H1 (cell line): Measurements from ENCODE around the gene FCN2. TPM values are rescaled to one million over a fixed set of nuclear protein-coding genes. Genes with fewer than 3 reads are reported as not detected.

Experiments
- CTCF ChIA-PET: fragments of 300-600 bp; sonication (Branson Sonifier 250); formaldehyde crosslinking; loops from one replicate; lab custom pipeline; 2021; ENCODE audit not compliant: partially characterized antibody; lab: Charles Lee
- POLR2A ChIA-PET: fragments of 300-600 bp; sonication (Branson Sonifier 250); formaldehyde crosslinking; loops from one replicate; lab custom pipeline; 2021; ENCODE audit warnings: inconsistent platforms; ENCODE audit not compliant: partially characterized antibody; lab: Charles Lee
- DNase-seq, 2 experiments: peaks; one replicate each; pipeline versions ENCODE4 v3.0.0 to v3.0.0-alpha.2; 2010 to 2022; ENCODE audit warnings: low spot score in 2 of 2, low read depth in 1 of 2, mixed read lengths in 1 of 2
- FAIRE-seq: peaks from 2 replicates; lab custom pipeline; 2011; peaks lifted over from hg19 to GRCh38; lab: Jason Lieb, UNC
- H2AFZ ChIP-seq: 2 replicates; pipeline ENCODE4 v1.8.1; 2012; ENCODE audit warnings: low read length, inconsistent platforms
- H2AK5ac ChIP-seq: 2 replicates; pipeline ENCODE4 v1.6.1; 2013; ENCODE audit warnings: low read depth, low read length
- H2BK120ac ChIP-seq: replicated peaks from 2 replicates; pipeline ENCODE3; 2013; ENCODE audit warnings: low read depth, low read length, inconsistent platforms
- H2BK12ac ChIP-seq: 2 replicates; pipeline ENCODE4 v1.6.1; 2013; ENCODE audit warnings: low read depth, low read length
- H2BK15ac ChIP-seq: 2 replicates; pipeline ENCODE4 v1.6.1; 2013; ENCODE audit warnings: low read length
- H2BK20ac ChIP-seq: 2 replicates; pipeline ENCODE4 v1.6.1; 2013; ENCODE audit warnings: low read length
- H2BK5ac ChIP-seq: 2 replicates; pipeline ENCODE4 v1.6.1; 2013; ENCODE audit warnings: low read depth, low read length
- H3K14ac ChIP-seq: 2 replicates; pipeline ENCODE4 v1.6.1; 2013; ENCODE audit warnings: inconsistent platforms; ENCODE audit not compliant: insufficient read length
- H3K18ac ChIP-seq: 2 replicates; pipeline ENCODE4 v1.6.1; 2013; ENCODE audit warnings: low read length; ENCODE audit errors: extremely low read depth
- H3K23ac ChIP-seq: 2 replicates; pipeline ENCODE4 v1.6.1; 2013; ENCODE audit warnings: inconsistent platforms; ENCODE audit not compliant: insufficient read length
- H3K23me2 ChIP-seq: 2 replicates; pipeline ENCODE4 v1.6.1; 2013; ENCODE audit warnings: low read depth, low read length
- H3K27ac ChIP-seq: 2 replicates; pipeline ENCODE4 v1.6.1; 2011; ENCODE audit warnings: low read depth, low read length, inconsistent platforms
- H3K27me3 ChIP-seq, 4 experiments: replicated peaks in 1 of 4; 1 replicate in 1 of 4; 2 replicates in 3 of 4; pipeline versions ENCODE4 v1.6.1 to v1.8.1; 2011 to 2013; ENCODE audit warnings: low read length in 3 of 4, mild to moderate bottlenecking in 3 of 4, inconsistent platforms in 2 of 4, mixed read lengths in 2 of 4, moderate library complexity in 1 of 4; ENCODE audit not compliant: control insufficient read depth in 3 of 4, insufficient read depth in 3 of 4; ENCODE audit errors: extremely low read depth in 1 of 4
- H3K36me3 ChIP-seq, 4 experiments: 2 replicates each; pipeline versions ENCODE4 v1.6.1 to v1.8.1; 2011 to 2013; ENCODE audit warnings: mild to moderate bottlenecking in 4 of 4, low read length in 3 of 4, moderate library complexity in 2 of 4, control low read depth in 1 of 4, inconsistent platforms in 1 of 4; ENCODE audit not compliant: insufficient read depth in 4 of 4, control insufficient read depth in 2 of 4
- H3K4ac ChIP-seq: replicated peaks from 2 replicates; pipeline ENCODE3; 2013; ENCODE audit warnings: low read length, low read depth, mixed read lengths, inconsistent platforms; ENCODE audit not compliant: insufficient read length
- H3K4me1 ChIP-seq, 4 experiments: replicated peaks in 1 of 4; 1 replicate in 1 of 4; 2 replicates in 3 of 4; pipeline versions ENCODE4 v1.6.1 to v1.8.1; 2011 to 2013; ENCODE audit warnings: low read length in 3 of 4, inconsistent platforms in 2 of 4, mixed read lengths in 1 of 4; ENCODE audit not compliant: insufficient read depth in 4 of 4, control insufficient read depth in 3 of 4
- H3K4me2 ChIP-seq, 2 experiments: 2 replicates each; pipeline versions ENCODE4 v1.6.1 to v1.8.1; 2011 to 2013; ENCODE audit warnings: low read depth in 2 of 2, low read length in 2 of 2, control low read depth in 1 of 2, inconsistent platforms in 1 of 2, mild to moderate bottlenecking in 1 of 2; ENCODE audit not compliant: insufficient read depth in 1 of 2
- H3K4me3 ChIP-seq, 4 experiments: fragments of 200-600, 300-600 bp in 1 of 4; sonication (generic), shearing (Covaris generic), sonication (Bioruptor Twin) in 1 of 4; 2 replicates each; pipeline versions ENCODE4 v1.5.1 to v1.8.1; 2011 to 2016; ENCODE audit warnings: low read length in 4 of 4, low read depth in 3 of 4, control low read depth in 2 of 4, inconsistent platforms in 2 of 4, mild to moderate bottlenecking in 2 of 4, mixed read lengths in 1 of 4, moderate library complexity in 1 of 4; ENCODE audit not compliant: insufficient read depth in 2 of 4; ENCODE audit errors: extremely low read depth in 1 of 4
- H3K56ac ChIP-seq: replicated peaks from 2 replicates; pipeline ENCODE3; 2013; ENCODE audit warnings: low read depth, mild to moderate bottlenecking, mixed read lengths, low read length, inconsistent platforms; ENCODE audit not compliant: insufficient read length
- H3K79me1 ChIP-seq: 2 replicates; pipeline ENCODE4 v1.6.1; 2013; ENCODE audit warnings: low read depth, low read length, control low read depth
- H3K79me2 ChIP-seq, 2 experiments: 2 replicates each; pipeline versions ENCODE4 v1.6.1 to v1.8.1; 2012 to 2013; ENCODE audit warnings: low read length in 2 of 2, mild to moderate bottlenecking in 2 of 2, inconsistent platforms in 1 of 2; ENCODE audit not compliant: insufficient read depth in 2 of 2, control insufficient read depth in 1 of 2
- H3K9ac ChIP-seq, 4 experiments: replicated peaks in 1 of 4; 1 replicate in 1 of 4; 2 replicates in 3 of 4; pipeline versions ENCODE4 v1.6.1 to v1.8.1; 2011 to 2013; ENCODE audit warnings: low read depth in 3 of 4, low read length in 3 of 4, control low read depth in 2 of 4, mild to moderate bottlenecking in 2 of 4, moderate library complexity in 2 of 4, inconsistent platforms in 1 of 4; ENCODE audit errors: extremely low read depth in 1 of 4
- H3K9me3 ChIP-seq, 2 experiments: 2 replicates each; pipeline versions ENCODE4 v1.6.1 to v1.8.1; 2012 to 2013; ENCODE audit warnings: mild to moderate bottlenecking in 2 of 2, moderate library complexity in 2 of 2, control low read depth in 1 of 2, inconsistent platforms in 1 of 2, low read depth in 1 of 2, low read length in 1 of 2, mixed read lengths in 1 of 2; ENCODE audit not compliant: insufficient read depth in 2 of 2
- H4K20me1 ChIP-seq, 2 experiments: replicated peaks in 1 of 2; 2 replicates each; pipeline versions ENCODE3 to v1.8.1; 2011 to 2013; ENCODE audit warnings: inconsistent platforms in 2 of 2, low read length in 2 of 2, mild to moderate bottlenecking in 1 of 2; ENCODE audit not compliant: insufficient read depth in 2 of 2, control insufficient read depth in 1 of 2
- H4K5ac ChIP-seq: 2 replicates; pipeline ENCODE4 v1.6.1; 2013; ENCODE audit warnings: low read length, low read depth, mixed read lengths, inconsistent platforms; ENCODE audit not compliant: insufficient read length
- H4K8ac ChIP-seq: 2 replicates; pipeline ENCODE4 v1.8.0; 2013; ENCODE audit warnings: mild to moderate bottlenecking, moderate library complexity, low read length, inconsistent platforms; ENCODE audit not compliant: insufficient read depth; ENCODE audit errors: extremely low read depth
- H4K91ac ChIP-seq: replicated peaks from 2 replicates; pipeline ENCODE3; 2013; ENCODE audit warnings: low read length, mixed read lengths, inconsistent platforms; ENCODE audit not compliant: insufficient read length
- CEBPB ChIP-seq: IDR thresholded peaks from 2 replicates; pipeline ENCODE4 v1.6.1; 2012; ENCODE audit warnings: low read depth, low read length
- CTBP2 ChIP-seq: IDR thresholded peaks from 2 replicates; pipeline ENCODE4 v1.7.0; 2011; ENCODE audit warnings: borderline replicate concordance, mild to moderate bottlenecking, moderate library complexity, mixed read lengths, low read length; ENCODE audit not compliant: insufficient read depth, insufficient read length
- CTCF ChIP-seq, 3 experiments: IDR thresholded peaks; 1 replicate in 2 of 3; 2 replicates in 1 of 3; pipeline versions ENCODE4 v1.5.1 to v1.6.1; 2011; ENCODE audit warnings: low read length in 3 of 3, mild to moderate bottlenecking in 3 of 3, inconsistent platforms in 2 of 3, low read depth in 1 of 3, moderate library complexity in 1 of 3; ENCODE audit not compliant: insufficient read depth in 1 of 3; ENCODE audit errors: control extremely low read depth in 1 of 3
- GTF2F1 ChIP-seq: IDR thresholded peaks from 2 replicates; pipeline ENCODE4 v1.6.1; 2012; ENCODE audit warnings: low read depth, low read length, improper control_type of control experiment, borderline replicate concordance
- KDM5A ChIP-seq: fragments of 200-600 bp; IDR thresholded peaks from 2 replicates; pipeline ENCODE4 v1.7.1; 2012; ENCODE audit warnings: mild to moderate bottlenecking, low read length, inconsistent platforms, mixed read lengths
- POLR2AphosphoS5 ChIP-seq: IDR thresholded peaks from 2 replicates; pipeline ENCODE4 v1.6.1; 2011; ENCODE audit warnings: low read depth, low read length
- ZNF274 ChIP-seq: IDR thresholded peaks from 2 replicates; pipeline ENCODE4 v1.7.0; 2012; ENCODE audit warnings: low read length, borderline replicate concordance; ENCODE audit errors: extremely low read depth
- WGBS, 2 experiments: shearing (Covaris generic) in 1 of 2; methylation state at CpG; one replicate each; pipeline versions ENCODE4 v1.1.6 to v1.1.7; 2013 to 2015; ENCODE audit warnings: low lambda C conversion rate in 2 of 2, mixed read lengths in 2 of 2, inconsistent platforms in 1 of 2, low coverage in 1 of 2, missing lambda C conversion rate in 1 of 2; ENCODE audit not compliant: insufficient replicate concordance in 2 of 2, insufficient coverage in 1 of 2, insufficient read length in 1 of 2; ENCODE audit errors: extremely low coverage in 1 of 2, missing lambda C conversion rate in 1 of 2; 5-methylcytosine and 5-hydroxymethylcytosine counted together
- polyA plus RNA-seq, 7 experiments: library from polyadenylated mRNA; depleted of rRNA in 3 of 7; stranded (reverse) in 5 of 7; unstranded in 2 of 7; fragments of >200 nt in 5 of 7; fragments of 200-250 nt in 2 of 7; gene quantifications; 1 replicate in 5 of 7; 2 replicates in 1 of 7; 4 replicates in 1 of 7; pipeline versions ENCODE4 v1.2.1 to v1.2.3, GENCODE V29; 2011 to 2013; ENCODE audit warnings: missing spikeins in 2 of 7, mixed read lengths in 2 of 7
- total RNA-seq: library from RNA; stranded (reverse); fragmentation: NEBNext Ultra II Directional; extraction: Animal tissue kit (Norgen Biotek cat#: 25700); gene quantifications from 2 replicates; pipeline ENCODE4 v1.2.1, GENCODE V29; 2021

Gene FCN2
- total and polyA plus RNA-seq, 2 of the 8 experiments (the other 6 are each of a cell fraction or from before 2014, with no cell fraction given) = not detected

- Histone ChIP-seq H3K4me1 (no peaks in the 10 kb centered on the region), H3K9me3 (no peaks in the 10 kb centered on the region), H3K27me3 (no peaks in the 10 kb centered on the region), H2BK5ac (no peak overlapping the region), H2AK5ac (no peak overlapping the region), H3K23me2 (no peaks in the 10 kb centered on the region), H2BK15ac (no peak overlapping the region), H4K8ac (no peak overlapping the region), H4K5ac (no peak overlapping the region), H3K36me3 (no peaks in the 10 kb centered on the region), H2BK120ac (no peak overlapping the region), H3K9ac (no peak overlapping the region), H2BK12ac (no peak overlapping the region), H3K56ac (no peak overlapping the region), H3K23ac (no peak overlapping the region), H4K91ac (no peak overlapping the region), H3K27ac (no peak overlapping the region), H3K79me1 (no peaks in the 10 kb centered on the region), H2BK20ac (no peak overlapping the region), H3K14ac (no peak overlapping the region), H3K4me3 (no peak overlapping the region), H3K18ac (no peak overlapping the region), H3K4me2 (no peak overlapping the region), H4K20me1 (no peaks in the 10 kb centered on the region), H2AFZ (no peak overlapping the region), H3K79me2 (no peaks in the 10 kb centered on the region), H3K4ac (no peak overlapping the region)
- TF ChIP-seq KDM5A = no peak
- TF ChIP-seq CTBP2 = no peak
- TF ChIP-seq CEBPB = no peak
- no peak for TF ChIP-seq ZNF274
- TF ChIP-seq GTF2F1 = no peak
- TF ChIP-seq CTCF (IDR thresholded peaks at IDR 0.05; ENCODE audit: control extremely low read depth in 1 of 3, insufficient read depth in 1 of 3, low read depth in 1 of 3, low read length in 3 of 3) = no peak
- TF ChIP-seq POLR2AphosphoS5 = no peak
- 90% methylated on average over 3 of the region's 3 CpGs; no CpG with 5 or more reads in 1 of the 2 experiments for WGBS, 2 experiments
- FAIRE-seq = no peak
- ChIA-PET POLR2A (no interaction called here), CTCF (no interaction called here)
- no peak for DNase-seq
Observed at GRCh38 chr9:134902936-134903335, 22.3 kb downstream of the FCN2 start.
